ENCODE results near the gene MYBPHL. TPM values are rescaled to one million over a fixed set of nuclear protein-coding genes. Genes with fewer than 3 reads are reported as not detected.
A peak's percentile ranks its signal among the peaks of the same experiment; 100 is the strongest.
"Not testable (repeated sequence)": the region's sequence is repeated elsewhere in the genome, so short reads cannot be mapped to it uniquely, and the experiment has no call there.

The MYBPHL gene
- total RNA-seq, 4 donors from 2014 or later: not detected

DNA sequence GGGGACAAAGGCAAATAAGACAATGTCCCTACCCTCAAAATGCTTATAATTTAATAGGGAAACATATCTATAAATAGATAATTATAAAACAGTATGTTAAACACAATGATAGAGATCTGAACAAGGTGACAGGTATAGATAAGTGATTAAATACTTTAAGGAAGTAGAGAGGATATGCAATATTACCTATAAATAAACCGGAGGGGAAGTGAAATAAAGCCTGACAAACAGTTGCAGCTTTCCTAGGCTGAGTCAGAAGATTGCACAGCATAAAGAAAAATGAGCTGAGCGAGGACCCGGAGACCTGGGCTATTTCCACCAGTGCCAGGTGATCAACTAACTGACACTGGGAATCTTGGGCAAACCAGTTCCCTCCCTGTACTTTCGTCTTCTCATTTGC lies 12.3 kb downstream of the MYBPHL start:
- H3K36me3 ChIP-seq: no peaks in the 10 kb centered on the region
- peaks cover 26 to 31% of the 10 kb centered on the region in 2 donors for H3K4me1 ChIP-seq
- no peaks in the 10 kb centered on the region for H3K9me3 ChIP-seq
- H3K4me3 ChIP-seq (replicated peaks in 1 of 3): no peak overlapping the region
- DNase-seq: no peak
- TF ChIP-seq, protein P1, sequence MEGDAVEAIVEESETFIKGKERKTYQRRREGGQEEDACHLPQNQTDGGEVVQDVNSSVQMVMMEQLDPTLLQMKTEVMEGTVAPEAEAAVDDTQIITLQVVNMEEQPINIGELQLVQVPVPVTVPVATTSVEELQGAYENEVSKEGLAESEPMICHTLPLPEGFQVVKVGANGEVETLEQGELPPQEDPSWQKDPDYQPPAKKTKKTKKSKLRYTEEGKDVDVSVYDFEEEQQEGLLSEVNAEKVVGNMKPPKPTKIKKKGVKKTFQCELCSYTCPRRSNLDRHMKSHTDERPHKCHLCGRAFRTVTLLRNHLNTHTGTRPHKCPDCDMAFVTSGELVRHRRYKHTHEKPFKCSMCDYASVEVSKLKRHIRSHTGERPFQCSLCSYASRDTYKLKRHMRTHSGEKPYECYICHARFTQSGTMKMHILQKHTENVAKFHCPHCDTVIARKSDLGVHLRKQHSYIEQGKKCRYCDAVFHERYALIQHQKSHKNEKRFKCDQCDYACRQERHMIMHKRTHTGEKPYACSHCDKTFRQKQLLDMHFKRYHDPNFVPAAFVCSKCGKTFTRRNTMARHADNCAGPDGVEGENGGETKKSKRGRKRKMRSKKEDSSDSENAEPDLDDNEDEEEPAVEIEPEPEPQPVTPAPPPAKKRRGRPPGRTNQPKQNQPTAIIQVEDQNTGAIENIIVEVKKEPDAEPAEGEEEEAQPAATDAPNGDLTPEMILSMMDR (IDR thresholded peaks at IDR 0.05): no peak
- no peak for TF ChIP-seq POLR2A (IDR thresholded peaks at IDR 0.05)
- H3K27ac ChIP-seq: no peak overlapping the region
- no peaks in the 10 kb centered on the region for H3K27me3 ChIP-seq
- intact Hi-C loops (cut with DNase I): no loop called here
- 76 to 78% methylated on average over 4 of the region's 4 CpGs for WGBS, 2 donors

DNA sequence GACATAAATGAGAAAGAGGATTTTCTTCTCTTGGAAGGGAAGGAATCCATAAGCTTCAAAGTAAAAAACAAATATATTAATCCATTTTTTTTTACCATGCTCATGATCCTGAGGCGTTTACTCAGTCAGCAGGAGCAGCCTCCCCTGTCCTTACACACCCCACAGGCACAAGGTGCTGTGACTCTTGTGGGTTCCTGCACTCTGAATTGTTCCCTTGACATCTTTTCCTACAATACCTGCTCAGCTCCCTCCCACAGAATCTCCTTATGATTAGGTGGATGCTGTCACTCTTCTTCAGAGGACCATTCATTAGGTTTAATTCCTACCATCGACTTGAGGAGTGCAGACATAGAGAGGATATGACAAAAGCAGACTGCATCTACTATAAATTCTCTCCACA lies 13.8 kb downstream of the MYBPHL start:
- H3K4me3 ChIP-seq (replicated peaks in 1 of 3): no peak overlapping the region
- intact Hi-C loops (cut with DNase I): no loop called here
- H3K27me3 ChIP-seq: no peaks in the 10 kb centered on the region
- H3K36me3 ChIP-seq: no peaks in the 10 kb centered on the region
- no peaks in the 10 kb centered on the region for H3K9me3 ChIP-seq
- DNase-seq: no peak
- 73 to 79% methylated on average over 2 of the region's 2 CpGs for WGBS, 2 donors
- TF ChIP-seq POLR2A (IDR thresholded peaks at IDR 0.05): no peak
- TF ChIP-seq, protein P1 (IDR thresholded peaks at IDR 0.05): no peak
- H3K4me1 ChIP-seq: peaks cover 14 to 17% of the 10 kb centered on the region in 2 donors
- no peak overlapping the region for H3K27ac ChIP-seq

DNA sequence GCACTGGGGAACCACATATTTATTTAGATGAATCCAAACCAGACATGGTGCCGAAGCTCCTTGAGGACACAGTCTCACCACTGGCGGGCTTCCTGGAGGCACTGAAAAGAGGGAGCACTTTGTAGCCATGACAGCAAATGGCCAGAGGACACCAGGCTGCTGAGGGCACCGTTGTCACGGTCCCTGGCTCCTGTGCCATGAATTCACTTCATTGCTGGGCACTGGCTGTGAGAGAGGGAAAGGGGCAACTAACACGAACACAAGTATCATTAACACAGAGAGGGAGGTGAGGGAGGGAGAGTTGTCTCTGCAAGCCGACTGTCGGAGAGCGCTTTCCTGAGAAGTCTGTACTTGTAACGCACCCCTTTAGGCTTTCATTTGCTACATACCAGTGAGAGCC lies 14.4 kb downstream of the MYBPHL start:
- no peak overlapping the region for H3K4me3 ChIP-seq (replicated peaks in 1 of 3)
- H3K9me3 ChIP-seq: no peaks in the 10 kb centered on the region
- H3K4me1 ChIP-seq: peaks cover 10 to 14% of the 10 kb centered on the region in 2 donors
- no peaks in the 10 kb centered on the region for H3K27me3 ChIP-seq
- intact Hi-C loops (cut with DNase I): no loop called here
- TF ChIP-seq, protein P1 (IDR thresholded peaks at IDR 0.05): no peak
- no peak for TF ChIP-seq POLR2A (IDR thresholded peaks at IDR 0.05)
- no peak overlapping the region for H3K27ac ChIP-seq
- no peak for DNase-seq
- WGBS, 2 donors: 72 to 73% methylated on average over 9 of the region's 9 CpGs
- no peaks in the 10 kb centered on the region for H3K36me3 ChIP-seq

DNA sequence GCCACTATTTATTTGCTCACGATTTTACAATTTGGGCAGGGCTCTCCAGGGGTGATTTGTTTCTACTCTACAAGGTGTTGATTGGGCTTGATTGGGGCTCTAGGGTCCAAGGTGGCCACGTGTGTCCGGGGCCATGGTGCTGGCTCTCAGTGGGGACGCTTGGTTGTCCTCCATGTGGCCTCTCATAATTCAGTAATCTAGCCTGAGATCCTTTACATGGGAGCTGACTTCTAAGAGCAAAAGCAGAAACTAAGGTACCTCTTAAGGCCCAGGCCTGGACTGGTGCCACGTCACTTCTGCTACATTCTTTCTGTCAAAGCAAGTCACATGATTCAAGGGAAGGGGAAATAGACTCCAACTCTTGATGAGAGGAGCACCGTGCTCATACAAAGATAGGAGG lies 15.8 kb downstream of the MYBPHL start:
- no peaks in the 10 kb centered on the region for H3K27me3 ChIP-seq
- no peaks in the 10 kb centered on the region for H3K36me3 ChIP-seq
- intact Hi-C loops (cut with DNase I): no loop called here
- TF ChIP-seq POLR2A (IDR thresholded peaks at IDR 0.05): no peak
- TF ChIP-seq, protein P1 (IDR thresholded peaks at IDR 0.05): no peak
- 19 to 37% methylated on average over 6 of the region's 6 CpGs for WGBS, 2 donors
- no peak overlapping the region for H3K4me3 ChIP-seq (replicated peaks in 1 of 3)
- peak overlapping the region; percentile 67 to 91 (median 80) for H3K27ac ChIP-seq
- no peaks in the 10 kb centered on the region for H3K9me3 ChIP-seq
- peaks cover 10 to 14% of the 10 kb centered on the region in 2 donors for H3K4me1 ChIP-seq
- peak; percentile 92 to 94 for DNase-seq

DNA sequence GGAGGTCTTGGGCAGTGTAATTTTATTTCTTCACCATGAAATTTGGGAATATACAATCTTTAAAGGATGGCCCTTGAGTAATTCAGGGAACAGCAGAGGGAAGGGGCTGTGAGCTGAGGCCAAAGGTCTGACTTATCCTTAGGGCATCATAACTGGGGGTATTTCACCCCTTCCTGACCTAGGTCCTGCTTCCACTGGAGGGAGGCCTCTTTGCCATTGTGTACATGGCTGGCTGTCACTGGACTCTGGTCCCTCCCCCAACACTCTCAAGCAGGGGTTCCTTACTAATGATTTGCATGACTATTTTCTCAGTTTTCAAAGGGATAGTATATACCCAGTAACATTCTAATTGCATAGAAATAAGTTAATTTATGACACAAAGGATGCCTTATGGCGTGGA lies 16.7 kb downstream of the MYBPHL start:
- DNase-seq: no peak
- Histone ChIP-seq H3K27ac (peak overlapping the region in 1 of 3 donors; percentile 80), H3K4me1 (peaks cover 10 to 14% of the 10 kb centered on the region in 2 donors), H3K4me3 (replicated peaks in 1 of 3) (no peak overlapping the region), H3K27me3 (no peaks in the 10 kb centered on the region), H3K36me3 (no peaks in the 10 kb centered on the region), H3K9me3 (no peaks in the 10 kb centered on the region)
- intact Hi-C loops (cut with DNase I): no loop called here
- WGBS, 2 donors: 91 to 100% methylated on average over 1 of the region's 1 CpG
- TF ChIP-seq POLR2A (IDR thresholded peaks at IDR 0.05): no peak
- TF ChIP-seq, protein P1 (IDR thresholded peaks at IDR 0.05): no peak

DNA sequence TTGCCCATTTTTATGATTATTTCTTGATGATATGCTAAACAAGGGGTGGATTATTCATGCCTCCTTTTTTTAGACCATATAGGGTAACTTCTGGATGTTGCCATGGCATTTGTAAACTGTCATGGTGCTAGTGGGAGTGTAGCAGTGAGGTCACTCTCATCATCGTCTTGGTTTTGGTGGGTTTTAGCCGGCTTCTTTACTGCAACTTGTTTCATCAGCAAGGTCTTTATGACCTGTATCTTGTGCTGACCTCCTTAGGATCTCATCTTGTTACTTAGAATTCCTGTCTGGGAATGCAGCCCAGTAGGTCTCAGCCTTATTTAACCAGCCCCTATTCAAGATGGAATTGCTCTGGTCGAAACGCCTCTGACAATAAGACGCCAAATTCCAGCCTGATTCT lies 20.0 kb downstream of the MYBPHL start:
- H3K27ac ChIP-seq; H3K27me3 ChIP-seq; DNase-seq; H3K9me3 ChIP-seq; H3K4me3 ChIP-seq (replicated peaks in 1 of 3); intact Hi-C loops (cut with DNase I); H3K36me3 ChIP-seq: not testable (repeated sequence)
- 91 to 94% methylated on average over 5 of the region's 5 CpGs for WGBS, 2 donors
- H3K4me1 ChIP-seq: peaks cover 21 to 22% of the 10 kb centered on the region in 2 donors

Measured in thyroid gland (tissue), 4 donors.